ENCODE results near the gene PEF1.

The PEF1 gene

DNA sequence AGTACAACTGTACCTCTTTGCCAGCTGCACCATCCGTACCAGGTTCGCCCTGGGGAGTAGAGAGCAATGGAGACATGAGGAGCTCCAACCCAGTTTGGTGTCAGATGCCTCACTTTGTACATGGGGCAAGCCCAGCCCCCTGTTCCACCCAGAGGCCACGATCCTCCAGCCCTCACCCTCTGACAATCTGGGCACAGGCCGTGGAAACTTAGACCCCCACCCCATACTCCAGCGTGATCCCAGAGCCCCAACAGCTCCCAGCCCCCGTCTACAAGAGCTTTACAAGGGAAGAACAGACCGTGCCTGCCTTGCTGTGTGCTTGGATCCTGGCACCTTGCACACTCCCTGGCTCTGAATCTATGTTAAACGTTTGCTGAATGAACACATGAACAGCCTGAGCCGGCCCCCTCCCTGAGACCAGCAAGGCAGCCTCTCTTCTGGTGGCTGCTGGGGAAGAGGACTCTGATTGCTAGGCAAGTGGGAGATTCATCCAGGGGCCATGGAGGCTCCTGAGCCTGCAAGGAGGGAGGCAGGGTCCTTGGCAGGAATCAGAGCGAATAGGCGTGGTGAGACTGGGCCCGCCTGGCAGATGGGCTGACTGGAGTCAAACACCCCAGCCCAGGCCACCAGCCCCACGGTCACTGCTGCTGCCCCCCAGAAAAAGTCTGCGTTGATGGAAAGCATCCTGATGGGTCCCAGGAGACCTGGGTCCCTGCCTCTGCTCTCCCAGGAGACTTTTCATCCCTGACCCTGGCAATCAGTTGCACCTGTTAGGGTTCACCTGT lies 12.5 kb upstream of the PEF1 start:
- no peak overlapping the region for H3K4me3 ChIP-seq (ENCODE audit: low read depth, low read length)
- no peak for DNase-seq (ENCODE audit: low read depth)
- TF ChIP-seq, protein P1, sequence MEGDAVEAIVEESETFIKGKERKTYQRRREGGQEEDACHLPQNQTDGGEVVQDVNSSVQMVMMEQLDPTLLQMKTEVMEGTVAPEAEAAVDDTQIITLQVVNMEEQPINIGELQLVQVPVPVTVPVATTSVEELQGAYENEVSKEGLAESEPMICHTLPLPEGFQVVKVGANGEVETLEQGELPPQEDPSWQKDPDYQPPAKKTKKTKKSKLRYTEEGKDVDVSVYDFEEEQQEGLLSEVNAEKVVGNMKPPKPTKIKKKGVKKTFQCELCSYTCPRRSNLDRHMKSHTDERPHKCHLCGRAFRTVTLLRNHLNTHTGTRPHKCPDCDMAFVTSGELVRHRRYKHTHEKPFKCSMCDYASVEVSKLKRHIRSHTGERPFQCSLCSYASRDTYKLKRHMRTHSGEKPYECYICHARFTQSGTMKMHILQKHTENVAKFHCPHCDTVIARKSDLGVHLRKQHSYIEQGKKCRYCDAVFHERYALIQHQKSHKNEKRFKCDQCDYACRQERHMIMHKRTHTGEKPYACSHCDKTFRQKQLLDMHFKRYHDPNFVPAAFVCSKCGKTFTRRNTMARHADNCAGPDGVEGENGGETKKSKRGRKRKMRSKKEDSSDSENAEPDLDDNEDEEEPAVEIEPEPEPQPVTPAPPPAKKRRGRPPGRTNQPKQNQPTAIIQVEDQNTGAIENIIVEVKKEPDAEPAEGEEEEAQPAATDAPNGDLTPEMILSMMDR (IDR thresholded peaks at IDR 0.05; ENCODE audit: control insufficient read depth, extremely low read depth, insufficient read depth) = no peak

DNA sequence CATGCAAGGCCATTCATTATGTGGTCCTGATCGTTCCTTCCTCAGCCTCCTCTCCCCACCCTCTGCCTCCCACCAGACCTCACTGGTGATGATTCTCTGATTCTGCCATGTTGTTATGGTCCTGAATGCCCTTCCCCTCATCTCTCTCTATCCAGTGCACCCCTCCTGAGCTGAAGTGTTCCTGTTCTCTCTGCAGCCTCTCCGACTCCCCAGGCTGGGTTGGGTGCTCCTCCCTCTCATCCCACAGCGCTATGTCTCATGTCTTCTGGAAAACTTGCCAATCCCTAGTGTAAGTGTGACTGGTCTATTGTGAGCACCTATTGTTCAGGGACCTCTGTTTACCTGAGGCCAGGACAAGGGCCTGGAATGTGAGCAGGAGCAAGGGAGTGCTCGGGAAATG lies 11.1 kb upstream of the PEF1 start:
- DNase-seq (ENCODE audit: low read depth) = no peak
- H3K4me3 ChIP-seq (ENCODE audit: low read depth, low read length) = no peak overlapping the region
- TF ChIP-seq, protein P1 (IDR thresholded peaks at IDR 0.05; ENCODE audit: control insufficient read depth, extremely low read depth, insufficient read depth) = no peak

DNA sequence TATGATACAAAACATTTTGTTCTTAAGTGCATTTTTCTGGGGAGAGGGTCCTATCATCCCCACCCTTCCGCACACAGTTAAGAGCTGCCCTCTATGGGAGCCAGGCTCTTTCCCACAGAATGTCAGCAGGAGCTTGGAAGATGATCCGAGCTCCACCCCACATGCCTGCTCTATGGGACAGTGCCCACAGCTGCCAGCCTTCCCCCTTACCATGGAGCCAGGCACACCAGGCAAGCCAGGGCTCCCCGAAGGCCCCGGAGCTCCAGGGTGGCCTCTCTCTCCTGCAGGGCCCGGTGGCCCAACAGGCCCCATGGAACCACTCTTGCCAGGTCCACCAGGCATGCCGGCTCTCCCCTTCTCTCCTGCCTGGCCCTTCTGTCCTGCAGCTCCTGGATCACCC lies 10.4 kb upstream of the PEF1 start:
- H3K4me3 ChIP-seq (ENCODE audit: low read depth, low read length) = no peak overlapping the region
- DNase-seq (ENCODE audit: low read depth) = no peak
- TF ChIP-seq, protein P1 (IDR thresholded peaks at IDR 0.05; ENCODE audit: control insufficient read depth, extremely low read depth, insufficient read depth) = no peak

DNA sequence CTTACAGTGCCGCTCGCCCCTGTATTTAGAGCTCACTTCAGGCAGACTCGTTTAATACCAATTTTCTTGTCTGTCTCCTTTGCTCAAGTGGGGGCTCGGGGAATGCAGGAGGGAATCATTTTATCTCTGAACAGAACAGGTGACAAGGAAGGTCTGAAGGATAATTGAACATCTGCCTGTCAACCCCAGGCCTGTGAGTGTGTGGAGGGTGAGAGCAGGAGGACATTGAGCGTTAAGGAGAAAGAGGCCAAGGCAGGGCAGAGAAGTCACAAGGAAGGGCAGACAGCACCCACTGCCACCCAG lies 9.7 kb upstream of the PEF1 start:
- no peak for DNase-seq (ENCODE audit: low read depth)
- no peak overlapping the region for H3K4me3 ChIP-seq (ENCODE audit: low read depth, low read length)
- TF ChIP-seq, protein P1 (IDR thresholded peaks at IDR 0.05; ENCODE audit: control insufficient read depth, extremely low read depth, insufficient read depth) = no peak

DNA sequence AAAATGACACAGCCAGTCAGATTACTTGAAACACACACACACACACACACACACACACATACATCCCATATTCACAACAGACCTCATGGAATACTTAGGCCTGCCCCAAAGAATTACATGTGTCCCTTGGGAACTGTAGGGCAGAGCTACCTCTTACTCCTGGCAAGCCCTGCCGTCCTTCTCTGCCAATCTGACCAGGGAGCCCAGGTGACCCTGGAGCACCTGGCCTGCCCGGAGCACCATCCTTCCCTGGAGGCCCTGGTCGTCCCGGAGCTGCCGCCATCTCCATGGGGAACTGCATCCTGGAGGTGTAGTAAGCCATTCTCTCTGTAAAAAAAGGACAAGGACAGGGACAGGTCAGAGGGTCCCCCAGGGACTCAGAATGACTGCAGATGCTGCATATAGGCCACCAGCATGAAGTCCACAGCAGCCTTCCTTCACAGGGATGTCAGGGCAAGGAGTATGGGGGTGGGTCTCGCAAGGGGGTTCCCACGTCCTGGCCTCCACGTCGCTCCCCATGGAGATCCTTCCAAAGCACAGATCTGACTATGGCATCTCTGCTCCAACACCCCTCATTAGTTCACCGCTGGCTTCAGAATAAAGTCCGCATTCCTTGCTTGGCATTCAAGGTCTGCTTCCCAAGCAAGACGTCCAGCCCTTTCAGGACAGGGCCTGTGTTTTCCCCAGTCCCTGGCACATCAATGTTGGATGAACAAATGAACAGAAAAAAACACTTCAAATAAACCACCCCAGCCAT lies 9.2 kb upstream of the PEF1 start:
- TF ChIP-seq, protein P1 (IDR thresholded peaks at IDR 0.05; ENCODE audit: control insufficient read depth, extremely low read depth, insufficient read depth) = no peak
- DNase-seq (ENCODE audit: low read depth) = no peak
- H3K4me3 ChIP-seq (ENCODE audit: low read depth, low read length) = no peak overlapping the region

DNA sequence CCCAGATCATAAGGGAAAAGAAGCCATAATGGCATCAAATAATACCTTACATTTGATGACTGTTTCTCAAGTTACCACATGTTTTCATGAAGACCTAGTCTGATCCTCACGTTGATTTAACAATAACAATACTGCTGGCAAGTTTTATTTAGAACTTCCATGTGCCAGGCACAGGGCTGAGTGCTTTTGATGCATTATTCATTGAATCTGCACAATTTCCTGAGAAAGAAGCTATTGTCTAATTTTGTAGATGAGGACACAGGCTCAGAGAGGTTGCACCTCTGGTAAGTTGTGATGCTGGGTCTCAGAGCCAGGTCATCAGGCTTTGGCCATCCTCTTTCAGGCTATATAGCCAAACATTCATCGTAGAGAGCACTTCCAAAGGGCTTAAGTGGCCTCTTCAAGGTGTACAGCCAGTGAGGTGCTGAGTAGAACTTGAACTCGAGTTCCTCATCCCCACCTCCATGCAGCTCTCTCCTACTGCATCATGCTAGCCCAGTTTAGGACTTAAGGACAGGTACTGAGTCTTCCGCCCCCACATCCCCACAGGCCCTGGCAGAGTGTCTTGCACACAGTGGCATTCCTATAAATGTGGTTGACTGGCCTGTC lies 8.3 kb upstream of the PEF1 start:
- DNase-seq (ENCODE audit: low read depth) = no peak
- H3K4me3 ChIP-seq (ENCODE audit: low read depth, low read length) = no peak overlapping the region
- TF ChIP-seq, protein P1 (IDR thresholded peaks at IDR 0.05; ENCODE audit: control insufficient read depth, extremely low read depth, insufficient read depth) = no peak

Data from LNCaP clone FGC (cell line).